Astrocyte (in vitro differentiated cells and primary cell): ENCODE measurements around the gene STX16.

Experiments used
- EZH2 ChIP-seq: IDR thresholded peaks from 2 replicates; pipeline ENCODE4 v1.6.1; 2012; ENCODE audit warnings: mild to moderate bottlenecking, low read length, inconsistent platforms; ENCODE audit not compliant: insufficient read depth
- TF ChIP-seq, protein P1 (sequence below): IDR thresholded peaks from 2 replicates; pipeline ENCODE4 v1.5.1; 2011; ENCODE audit warnings: low read depth, mild to moderate bottlenecking, inconsistent platforms, low read length, moderate library complexity; ENCODE audit not compliant: insufficient read depth

DNA sequence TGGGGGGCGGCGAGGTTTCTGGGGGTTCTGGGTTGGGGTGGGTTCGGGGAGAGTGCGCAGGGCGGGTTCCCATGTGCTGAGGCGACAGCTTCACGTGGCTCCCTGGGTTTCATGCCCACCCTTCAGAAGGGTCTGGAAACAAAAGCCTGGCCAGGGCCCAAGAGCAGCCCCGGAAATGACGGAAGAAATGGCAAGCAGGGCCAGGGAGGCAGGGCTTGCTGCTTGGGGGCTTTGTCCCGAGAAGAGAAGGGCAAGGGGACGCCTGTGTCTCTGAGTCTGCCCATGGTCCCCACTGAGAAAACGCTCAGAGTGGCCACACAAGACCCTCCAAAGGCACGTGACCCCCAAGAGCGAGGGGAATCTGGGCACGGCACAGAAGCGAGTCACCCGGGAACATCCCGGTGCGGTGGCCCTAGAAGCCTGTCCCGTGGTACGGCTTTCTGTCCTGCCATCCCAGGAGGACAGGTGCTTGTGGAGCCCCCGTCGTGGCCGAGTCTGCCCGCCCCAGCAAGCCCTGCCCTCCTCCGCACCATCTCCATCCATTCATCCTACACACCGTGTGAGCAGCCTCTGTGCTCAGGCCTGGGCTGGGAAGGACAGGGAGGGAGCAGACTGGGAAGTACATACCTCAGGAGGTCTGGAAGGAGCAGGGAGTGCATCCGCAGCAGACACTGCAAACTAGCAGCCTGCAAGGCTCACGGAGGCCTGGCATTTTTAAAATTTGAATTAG lies 50.5 kb downstream of the STX16 start:
- TF ChIP-seq, protein P1, sequence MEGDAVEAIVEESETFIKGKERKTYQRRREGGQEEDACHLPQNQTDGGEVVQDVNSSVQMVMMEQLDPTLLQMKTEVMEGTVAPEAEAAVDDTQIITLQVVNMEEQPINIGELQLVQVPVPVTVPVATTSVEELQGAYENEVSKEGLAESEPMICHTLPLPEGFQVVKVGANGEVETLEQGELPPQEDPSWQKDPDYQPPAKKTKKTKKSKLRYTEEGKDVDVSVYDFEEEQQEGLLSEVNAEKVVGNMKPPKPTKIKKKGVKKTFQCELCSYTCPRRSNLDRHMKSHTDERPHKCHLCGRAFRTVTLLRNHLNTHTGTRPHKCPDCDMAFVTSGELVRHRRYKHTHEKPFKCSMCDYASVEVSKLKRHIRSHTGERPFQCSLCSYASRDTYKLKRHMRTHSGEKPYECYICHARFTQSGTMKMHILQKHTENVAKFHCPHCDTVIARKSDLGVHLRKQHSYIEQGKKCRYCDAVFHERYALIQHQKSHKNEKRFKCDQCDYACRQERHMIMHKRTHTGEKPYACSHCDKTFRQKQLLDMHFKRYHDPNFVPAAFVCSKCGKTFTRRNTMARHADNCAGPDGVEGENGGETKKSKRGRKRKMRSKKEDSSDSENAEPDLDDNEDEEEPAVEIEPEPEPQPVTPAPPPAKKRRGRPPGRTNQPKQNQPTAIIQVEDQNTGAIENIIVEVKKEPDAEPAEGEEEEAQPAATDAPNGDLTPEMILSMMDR = no peak
- no peak for TF ChIP-seq EZH2
